GM21825 (cell line): ENCODE results near the gene PLCG2.
"Not testable (repeated sequence)": the region's sequence is repeated elsewhere in the genome, so short reads cannot be mapped to it uniquely, and the experiment has no call there.

Experiments
- ATAC-seq: cut with Tn5 transposase; IDR thresholded peaks from one replicate; pipeline ENCODE4 v1.9.1; 2021; ENCODE audit warnings: mild to moderate bottlenecking, moderate library complexity; ENCODE audit not compliant: unreplicated experiment

The PLCG2 gene

DNA sequence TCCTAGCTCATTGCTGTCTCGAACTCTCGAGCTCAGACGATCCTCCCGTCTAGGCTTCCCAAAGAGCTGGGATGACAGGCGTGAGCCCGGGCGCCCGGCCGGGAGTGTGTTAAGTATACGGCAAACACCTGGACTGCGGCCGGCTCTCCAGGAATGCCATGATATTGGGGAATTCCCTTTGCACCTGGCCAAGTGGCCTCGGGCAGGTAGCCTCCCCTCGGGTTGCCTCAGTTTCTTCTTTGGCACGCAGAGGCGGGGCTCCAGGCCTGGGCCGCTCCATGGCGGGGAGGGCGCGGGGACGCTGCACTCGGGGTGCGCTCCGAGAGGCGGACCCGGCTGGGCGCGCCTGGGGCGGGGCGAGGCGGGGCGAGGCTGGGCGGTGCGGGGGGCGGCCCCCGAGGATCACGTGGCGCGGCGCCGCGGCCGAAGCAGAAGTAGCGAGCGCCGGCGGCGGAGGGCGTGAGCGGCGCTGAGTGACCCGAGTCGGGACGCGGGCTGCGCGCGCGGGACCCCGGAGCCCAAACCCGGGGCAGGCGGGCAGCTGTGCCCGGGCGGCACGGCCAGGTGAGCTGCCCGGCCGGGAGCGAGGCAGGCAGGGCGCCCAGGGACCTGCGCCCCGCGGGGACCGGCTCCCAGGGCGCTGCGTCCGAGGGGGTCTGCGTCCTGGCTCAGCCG is at the start of gene PLCG2:
Gene PLCG2, plus strand, starts transcription at position 431 of the 675 bp plus-strand sequence. CDS start 6,699 bp downstream, outside the sequence.
- ATAC-seq: peak; percentile 74

DNA sequence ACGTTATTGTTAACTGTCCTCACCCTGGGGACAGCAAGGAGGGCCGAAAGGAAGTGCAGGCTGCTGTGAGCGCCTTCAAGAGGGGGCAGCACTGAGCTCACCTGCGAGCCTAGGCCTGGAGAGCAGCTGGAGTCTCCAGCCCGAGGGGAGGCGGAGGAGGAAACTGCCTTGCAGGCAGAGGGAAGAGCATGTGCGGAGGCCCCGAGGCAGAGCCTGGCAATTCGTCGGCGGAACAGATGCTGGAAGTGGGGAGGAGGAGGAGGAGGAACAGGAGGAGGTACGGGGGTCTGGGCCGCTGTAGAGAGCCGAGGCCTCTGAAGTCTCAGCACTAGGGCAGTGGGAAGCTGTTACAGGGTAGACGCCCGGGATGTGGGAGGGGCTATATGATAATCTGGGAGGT is 49.6 kb upstream of the PLCG2 start:
- no peak for ATAC-seq

DNA sequence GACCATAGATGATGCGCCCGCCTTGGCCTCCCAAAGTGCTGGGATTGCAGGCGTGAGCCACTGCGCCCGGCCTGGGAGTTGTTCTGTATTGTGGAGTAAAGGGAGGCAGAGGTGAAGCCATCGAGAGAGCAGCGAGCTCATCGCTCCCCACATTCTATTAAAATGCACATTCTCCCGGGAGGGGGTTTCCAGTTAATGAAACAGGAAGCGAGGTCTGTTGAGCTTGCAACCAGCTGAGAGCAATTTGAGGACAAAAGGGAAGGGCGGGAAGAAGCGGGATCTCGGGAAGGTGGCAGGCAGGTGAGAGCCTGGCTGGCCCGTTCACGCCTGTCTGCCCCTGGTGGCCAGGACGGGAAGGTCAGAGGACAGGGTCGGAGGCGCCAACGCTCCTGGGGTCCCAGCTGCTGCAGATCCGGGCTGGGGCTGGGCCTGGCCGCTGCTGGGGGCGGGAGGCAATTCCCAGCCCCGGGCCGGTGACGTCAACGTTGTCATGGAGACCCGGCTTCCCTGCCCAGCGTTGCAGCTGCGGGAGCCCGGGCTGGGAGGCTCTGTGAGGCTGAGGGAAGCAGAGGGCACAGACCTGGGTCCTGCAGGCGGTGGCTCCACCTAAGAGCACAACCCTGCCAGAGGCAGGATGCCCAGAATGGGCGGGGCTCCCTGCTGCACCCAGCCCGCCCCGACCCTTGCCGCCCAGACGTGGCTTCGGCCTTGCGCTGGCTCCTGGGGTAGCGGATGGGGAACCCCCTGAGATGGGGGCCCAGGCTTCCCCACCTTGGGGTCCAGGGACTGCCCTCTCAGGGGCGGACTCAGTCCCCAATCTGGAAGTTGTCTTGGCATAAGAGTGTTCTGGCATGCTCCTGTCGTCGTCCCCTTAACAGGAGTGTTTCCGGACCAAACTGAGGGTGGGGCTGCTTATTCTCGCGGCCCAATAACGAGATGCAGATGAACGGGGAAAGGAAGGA is 48.7 kb upstream of the PLCG2 start:
- ATAC-seq: peak; percentile 64

DNA sequence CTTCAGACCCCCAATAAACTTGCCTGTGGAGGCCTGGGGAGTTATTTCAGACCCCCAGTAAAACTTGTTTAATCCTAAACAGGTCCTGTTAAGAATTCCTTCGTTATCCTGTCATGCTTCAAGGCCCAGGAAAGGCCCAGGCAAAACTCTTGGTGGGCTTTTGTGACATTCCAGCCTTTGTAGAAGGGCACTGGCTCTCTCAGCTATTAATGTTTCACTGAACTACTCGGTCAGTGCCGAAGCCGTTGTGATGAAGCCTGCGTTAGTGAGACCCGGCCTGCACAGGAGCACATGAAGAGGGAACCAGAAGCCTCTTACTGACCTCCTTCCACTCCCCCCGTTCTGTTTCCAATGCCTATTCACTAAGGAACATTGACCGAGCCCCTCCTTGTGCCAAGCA is 47.4 kb upstream of the PLCG2 start:
- no peak for ATAC-seq

- ATAC-seq: no peak
Measured at GRCh38 chr16:81732699-81733098, 46.4 kb upstream of the PLCG2 start.

DNA sequence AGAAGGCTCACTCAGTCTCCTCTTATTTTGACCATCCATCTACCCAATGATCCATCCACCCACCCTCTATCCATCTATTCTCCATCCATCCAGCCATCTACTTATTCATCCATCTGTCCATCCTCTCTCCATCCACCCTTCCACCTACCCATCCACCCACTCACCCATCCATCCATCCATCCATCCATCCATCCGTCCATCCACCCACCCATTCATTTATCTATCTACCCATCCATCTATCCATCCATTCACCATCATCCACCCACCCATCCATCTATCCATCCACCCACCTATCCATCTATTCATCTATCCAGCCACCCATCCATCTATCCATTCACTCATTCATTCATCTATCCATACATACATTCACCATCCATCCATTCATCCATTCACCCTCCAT is 45.8 kb upstream of the PLCG2 start:
- ATAC-seq: no peak

DNA sequence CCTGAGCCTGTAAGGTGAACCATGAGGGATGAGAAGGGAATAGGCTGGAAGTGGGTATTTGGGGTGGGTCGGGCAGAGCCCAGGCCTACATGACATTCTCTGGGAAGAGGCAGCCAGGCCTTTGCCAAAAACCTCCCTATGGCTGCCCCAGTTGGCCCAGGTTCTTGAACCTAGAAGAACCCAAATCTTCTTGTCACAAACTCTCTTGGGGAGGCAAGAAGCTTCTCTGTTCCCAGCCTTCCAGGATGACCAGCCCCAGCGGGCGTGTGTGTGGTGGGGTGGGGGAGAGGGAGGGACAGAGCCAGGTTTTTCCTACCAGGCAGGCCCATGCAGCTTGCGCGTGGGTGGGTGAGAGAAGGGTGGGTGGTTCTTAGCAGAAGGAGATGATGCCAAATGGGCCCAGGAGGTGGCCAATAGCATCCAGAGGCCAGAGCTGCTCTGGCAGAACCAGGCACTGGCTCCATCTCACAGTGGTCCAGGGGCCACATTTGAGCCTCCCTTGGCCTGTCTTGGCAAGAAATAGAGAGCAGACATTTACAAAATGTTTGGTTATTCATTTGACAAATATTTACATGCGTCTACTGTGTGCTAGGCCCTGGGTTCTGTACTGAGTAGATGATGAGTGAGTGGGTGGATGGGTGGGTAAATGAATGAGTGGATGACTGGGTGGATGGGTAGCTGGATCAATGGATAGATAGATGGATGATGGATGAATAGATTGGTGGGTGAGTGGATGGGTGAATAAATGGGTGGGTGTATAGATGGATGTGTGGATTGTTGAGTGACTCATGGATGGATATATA is 44.3 kb upstream of the PLCG2 start:
- ATAC-seq: no peak

GRCh38 chr16:81737885-81738536 is 41.1 kb upstream of the PLCG2 start:
- ATAC-seq: peak; percentile 67

DNA sequence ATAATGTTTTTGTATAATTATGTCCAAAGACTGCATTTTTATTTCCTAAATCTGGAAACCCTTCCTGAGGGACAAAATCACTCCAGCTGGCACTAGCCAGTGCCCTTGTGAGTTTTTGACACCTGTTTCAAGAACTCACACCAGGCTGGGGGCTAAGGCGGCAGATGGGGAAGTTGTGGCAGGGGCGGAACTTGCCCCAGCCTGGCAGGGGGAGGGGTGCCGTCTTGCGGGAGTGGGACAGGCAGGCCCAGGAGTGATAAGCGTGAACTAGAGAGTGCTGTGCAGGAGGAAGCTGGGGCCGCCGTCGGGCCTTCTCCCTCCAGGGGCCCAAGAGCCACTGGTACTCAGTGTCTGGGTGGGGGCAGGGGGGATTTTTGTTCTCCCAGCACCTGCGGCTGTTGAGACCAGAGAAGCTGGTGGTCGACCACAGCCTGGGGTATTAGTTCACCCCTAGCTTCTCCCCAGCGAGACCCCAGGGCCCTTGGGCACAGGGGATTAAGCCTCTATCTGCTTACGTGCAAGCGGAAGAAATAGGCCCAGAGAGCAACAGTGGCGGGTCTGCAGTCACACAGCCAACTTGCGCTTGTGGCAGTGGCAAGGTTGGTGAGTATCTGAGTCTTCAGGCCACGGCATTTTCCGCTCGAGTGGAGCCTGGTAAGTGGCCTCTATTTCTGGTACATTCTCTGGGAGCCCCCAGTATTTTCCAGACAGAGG is 40.2 kb upstream of the PLCG2 start:
- ATAC-seq: peak; percentile 45

DNA sequence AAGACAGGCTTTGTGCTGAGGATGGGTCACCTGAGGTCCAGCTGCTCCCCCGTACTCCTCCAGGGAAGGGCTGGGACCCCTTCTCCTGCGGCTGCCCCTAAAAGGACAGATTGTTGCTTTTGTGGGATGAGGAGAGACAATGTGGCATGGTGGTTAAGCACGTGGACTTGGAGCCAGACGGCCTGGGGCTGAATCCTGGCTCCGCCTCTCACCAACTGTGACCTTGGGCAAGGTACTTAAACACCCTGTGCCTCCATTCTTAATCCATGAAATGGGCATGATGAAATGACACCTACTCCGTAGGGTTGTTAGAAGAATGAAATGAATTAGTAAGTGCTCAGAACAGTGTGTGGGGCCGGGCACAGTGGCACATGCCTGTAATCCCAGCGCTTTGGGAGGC is 39.6 kb upstream of the PLCG2 start:
- ATAC-seq: no peak

GRCh38 chr16:81740169-81740568 is 38.9 kb upstream of the PLCG2 start:
- peak; percentile 49 for ATAC-seq

DNA sequence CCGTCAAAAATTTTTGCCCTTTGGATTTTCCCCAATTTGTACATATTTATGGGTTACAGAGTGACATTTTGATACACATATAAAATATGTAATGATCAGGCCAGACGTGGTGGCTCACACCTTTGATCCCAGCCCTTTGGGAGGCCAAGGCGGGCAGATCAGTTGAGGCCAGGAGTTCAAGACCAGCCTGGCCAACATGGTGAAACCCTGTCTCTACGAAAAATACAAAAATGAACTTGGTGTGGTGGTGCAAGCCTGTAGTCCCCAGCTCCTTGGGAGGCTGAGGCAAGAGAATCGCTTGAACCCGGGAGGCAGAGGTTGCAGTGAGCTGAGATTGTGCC is 37.7 kb upstream of the PLCG2 start:
- ATAC-seq: not testable (repeated sequence)

DNA sequence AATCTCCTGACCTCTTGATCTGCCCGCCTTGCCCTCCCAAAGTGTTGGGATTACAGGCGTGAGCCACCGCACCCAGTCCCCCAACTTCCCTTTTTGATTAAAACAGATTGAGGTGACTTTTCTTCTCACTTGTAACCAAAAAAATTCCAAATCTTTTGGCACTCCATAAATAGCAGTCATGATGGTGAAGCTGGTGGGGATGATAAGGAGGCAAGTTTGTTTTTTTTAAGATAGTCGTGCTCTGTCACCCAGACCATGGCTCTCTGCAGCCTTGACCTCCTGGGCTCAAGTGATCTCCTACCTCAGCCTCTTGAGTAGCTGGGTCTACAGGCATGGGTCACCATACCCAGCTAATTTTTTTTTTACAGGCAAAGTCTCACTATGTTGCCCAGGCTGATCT is 34.7 kb upstream of the PLCG2 start:
- ATAC-seq: no peak

- no peak for ATAC-seq
Measured at GRCh38 chr16:81744911-81745310, 34.2 kb upstream of the PLCG2 start.

DNA sequence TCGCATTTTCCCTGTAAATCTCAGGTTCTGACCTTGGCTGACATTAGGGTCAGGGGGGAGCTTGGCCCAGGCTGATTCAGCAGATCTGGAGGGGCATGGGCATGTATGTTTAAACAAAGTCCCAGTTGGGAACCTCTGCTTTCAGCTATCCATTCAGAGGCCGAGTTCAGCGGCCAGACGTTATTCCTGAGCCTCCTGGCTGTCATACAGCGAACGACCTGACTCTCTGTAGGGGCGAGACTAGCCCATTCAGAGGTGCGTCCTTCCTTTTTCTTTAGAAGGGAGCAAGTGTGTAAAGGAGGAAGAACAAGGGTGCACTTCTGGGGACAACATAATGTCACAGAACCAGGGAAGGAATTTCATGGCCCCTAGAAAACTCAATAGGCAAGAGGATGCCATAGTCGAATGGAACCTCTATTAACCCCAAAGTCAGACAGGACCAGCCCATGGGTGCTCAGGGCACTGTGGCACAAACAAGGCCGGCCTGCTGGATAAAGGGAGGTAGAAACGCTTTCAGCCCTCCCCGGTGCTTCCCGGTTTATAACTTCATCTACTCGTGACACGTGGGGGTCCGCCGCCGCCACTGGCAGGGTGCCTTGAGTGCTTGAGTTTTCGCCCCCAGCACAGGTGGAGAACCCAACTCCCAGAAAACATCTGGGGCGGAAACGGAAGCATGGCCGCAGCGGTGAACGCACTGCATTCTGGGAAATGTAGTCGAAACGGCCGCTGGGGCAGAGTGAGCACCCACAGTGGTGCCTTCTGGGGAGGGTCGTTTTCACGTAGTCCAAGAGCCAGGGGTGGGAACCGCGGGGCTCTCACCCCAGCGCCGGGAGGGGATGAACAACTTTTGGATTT is 33.2 kb upstream of the PLCG2 start:
- ATAC-seq: peak; percentile 52

- ATAC-seq: no peak
Measured at GRCh38 chr16:81746566-81746965, 32.5 kb upstream of the PLCG2 start.

GRCh38 chr16:81748476-81749198 is 30.5 kb upstream of the PLCG2 start:
- no peak for ATAC-seq

DNA sequence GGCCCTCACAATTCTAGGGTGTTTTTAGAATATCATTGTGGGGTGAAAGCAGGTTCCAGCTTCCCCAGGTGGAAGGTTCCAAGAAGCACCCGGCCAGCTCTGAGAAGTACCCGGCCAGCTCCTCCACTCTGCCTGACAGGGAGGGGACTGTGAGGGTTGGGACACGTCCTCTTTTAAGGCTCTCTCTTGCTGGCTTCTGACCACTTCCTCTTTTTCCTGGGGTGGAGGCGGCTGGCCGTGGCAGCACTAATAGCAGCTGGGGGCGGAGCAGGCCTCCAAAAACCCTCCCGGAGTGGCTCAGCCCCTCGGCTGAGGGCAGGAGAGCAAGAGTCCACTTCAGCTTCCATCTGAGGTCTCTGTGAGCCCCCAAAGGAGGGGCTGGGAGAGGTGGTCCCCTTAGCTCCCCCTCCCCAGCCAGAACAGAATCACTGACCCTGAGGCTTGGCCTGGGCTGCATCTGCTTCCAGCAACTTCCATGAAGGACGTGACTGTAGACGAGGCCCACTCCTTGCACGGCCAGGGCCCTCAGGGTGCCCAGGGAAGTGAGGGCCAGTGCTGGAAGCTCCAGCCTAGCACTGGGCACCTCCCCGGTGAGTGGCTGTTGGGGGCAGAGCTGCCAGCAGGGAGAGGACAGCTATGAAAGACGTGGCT is 26.7 kb upstream of the PLCG2 start:
- peak; percentile 91 for ATAC-seq
